ENCODE data around the gene FAM9C.
"Not testable (repeated sequence)": the region's sequence is repeated elsewhere in the genome, so short reads cannot be mapped to it uniquely, and the experiment has no call there.

GRCh38 chrX:13061215-13061708 lies 16.8 kb upstream of the FAM9C start:
- TF ChIP-seq, protein P1, sequence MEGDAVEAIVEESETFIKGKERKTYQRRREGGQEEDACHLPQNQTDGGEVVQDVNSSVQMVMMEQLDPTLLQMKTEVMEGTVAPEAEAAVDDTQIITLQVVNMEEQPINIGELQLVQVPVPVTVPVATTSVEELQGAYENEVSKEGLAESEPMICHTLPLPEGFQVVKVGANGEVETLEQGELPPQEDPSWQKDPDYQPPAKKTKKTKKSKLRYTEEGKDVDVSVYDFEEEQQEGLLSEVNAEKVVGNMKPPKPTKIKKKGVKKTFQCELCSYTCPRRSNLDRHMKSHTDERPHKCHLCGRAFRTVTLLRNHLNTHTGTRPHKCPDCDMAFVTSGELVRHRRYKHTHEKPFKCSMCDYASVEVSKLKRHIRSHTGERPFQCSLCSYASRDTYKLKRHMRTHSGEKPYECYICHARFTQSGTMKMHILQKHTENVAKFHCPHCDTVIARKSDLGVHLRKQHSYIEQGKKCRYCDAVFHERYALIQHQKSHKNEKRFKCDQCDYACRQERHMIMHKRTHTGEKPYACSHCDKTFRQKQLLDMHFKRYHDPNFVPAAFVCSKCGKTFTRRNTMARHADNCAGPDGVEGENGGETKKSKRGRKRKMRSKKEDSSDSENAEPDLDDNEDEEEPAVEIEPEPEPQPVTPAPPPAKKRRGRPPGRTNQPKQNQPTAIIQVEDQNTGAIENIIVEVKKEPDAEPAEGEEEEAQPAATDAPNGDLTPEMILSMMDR (IDR thresholded peaks at IDR 0.05), result not testable (repeated sequence)
- TF ChIP-seq POLR2A (IDR thresholded peaks at IDR 0.05; ENCODE audit: low read depth); POLR2AphosphoS5 (IDR thresholded peaks at IDR 0.05); EP300 (IDR thresholded peaks at IDR 0.05): not testable (repeated sequence)

All from esophagus muscularis mucosa (tissue), 4 donors.